B cell (primary cell): Measurements from ENCODE around the gene RNU5B-1. TPM values are rescaled to one million over a fixed set of nuclear protein-coding genes. Genes with fewer than 3 reads are reported as not detected.

Source experiments
- ATAC-seq: fragments of 200-7000 bp; cut with Tn5 transposase; one replicate; pipeline ENCODE4 v1.10.0; 2021; ENCODE audit warnings: low read depth, mild to moderate bottlenecking, moderate number of reproducible peaks, moderate library complexity
- CTCF ChIA-PET: fragments of 350-600 bp; sonication (Branson Sonifier 250); formaldehyde crosslinking; loops from one replicate; lab custom pipeline; 2021; ENCODE audit warnings: antibody characterized with exemption, inconsistent platforms; lab: Charles Lee
- POLR2A ChIA-PET: fragments of 350-600 bp; sonication (Branson Sonifier 250); formaldehyde crosslinking; loops from one replicate; lab custom pipeline; 2021; ENCODE audit warnings: antibody characterized with exemption; lab: Charles Lee
- DNase-seq: peaks from one replicate; pipeline ENCODE4 v3.0.0; 2013
- H2AFZ ChIP-seq: 2 replicates; pipeline ENCODE4 v1.6.1; 2012; ENCODE audit warnings: mild to moderate bottlenecking, low read depth, low read length; ENCODE audit not compliant: insufficient read depth, poor library complexity, severe bottlenecking
- H3K27ac ChIP-seq, 2 donors: 1 replicate in 1 of 2; 2 replicates in 1 of 2; pipeline ENCODE4 v1.5.1; 2012 to 2013; ENCODE audit warnings: low read length in 2 of 2, mild to moderate bottlenecking in 2 of 2, moderate library complexity in 1 of 2
- H3K27me3 ChIP-seq, 4 experiments: fragments of 200-600 bp in 1 of 4; sonication (generic) in 1 of 4; replicated peaks in 1 of 4; 1 replicate in 2 of 4; 2 replicates in 2 of 4; pipeline versions ENCODE4 v1.6.1 to v1.7.0; 2013 to 2016; ENCODE audit warnings: low read length in 3 of 4, mild to moderate bottlenecking in 2 of 4, mixed read lengths in 1 of 4, moderate library complexity in 1 of 4; ENCODE audit not compliant: insufficient read depth in 4 of 4, control insufficient read depth in 3 of 4; ENCODE audit errors: control extremely low read depth in 1 of 4
- H3K36me3 ChIP-seq, 2 experiments: replicated peaks in 1 of 2; 1 replicate in 1 of 2; 2 replicates in 1 of 2; pipeline versions ENCODE4 v1.6.1 to v1.7.1; 2013; ENCODE audit warnings: low read length in 1 of 2; ENCODE audit not compliant: insufficient read depth in 2 of 2, control insufficient read depth in 1 of 2; ENCODE audit errors: control extremely low read depth in 1 of 2, extremely low read depth in 1 of 2
- H3K4me1 ChIP-seq, 2 donors: fragments of 200-600 bp in 1 of 2; sonication (generic) in 1 of 2; 1 replicate in 1 of 2; 2 replicates in 1 of 2; pipeline versions ENCODE4 v1.5.1 to v1.6.1; 2013 to 2017; ENCODE audit warnings: low read length in 2 of 2; ENCODE audit not compliant: control insufficient read depth in 2 of 2, insufficient read depth in 2 of 2
- H3K4me2 ChIP-seq: replicated peaks from 2 replicates; pipeline ENCODE3; 2012; ENCODE audit warnings: mild to moderate bottlenecking, low read depth, low read length; ENCODE audit not compliant: poor library complexity, severe bottlenecking
- H3K4me3 ChIP-seq, 5 experiments: fragments of 200-600 bp in 1 of 5; sonication (generic) in 1 of 5; 1 replicate in 3 of 5; 2 replicates in 2 of 5; pipeline versions ENCODE4 v1.5.1 to v1.7.0; 2011 to 2016; ENCODE audit warnings: low read length in 4 of 5, mild to moderate bottlenecking in 4 of 5, low read depth in 2 of 5, control low read depth in 1 of 5, moderate library complexity in 1 of 5; ENCODE audit not compliant: insufficient read depth in 1 of 5; ENCODE audit errors: control extremely low read depth in 1 of 5, extremely low read depth in 1 of 5
- H3K79me2 ChIP-seq: fragments of 200-600 bp; sonication (generic); one replicate; pipeline ENCODE4 v1.6.0; 2016; ENCODE audit warnings: low read length; ENCODE audit not compliant: control insufficient read depth, insufficient read depth
- H3K9ac ChIP-seq: fragments of 200-600 bp; sonication (generic); 2 replicates; pipeline ENCODE4 v1.6.1; 2017; ENCODE audit warnings: mild to moderate bottlenecking, low read length, moderate library complexity
- H3K9me3 ChIP-seq, 3 donors: one replicate each; pipeline versions ENCODE4 v1.6.1 to v1.7.1; 2013; ENCODE audit warnings: low read length in 2 of 3; ENCODE audit not compliant: control insufficient read depth in 2 of 3, insufficient read depth in 1 of 3; ENCODE audit errors: control extremely low read depth in 1 of 3
- H4K20me1 ChIP-seq: 2 replicates; pipeline ENCODE4 v1.6.0; 2012; ENCODE audit warnings: mild to moderate bottlenecking, low read length; ENCODE audit not compliant: insufficient read depth, control insufficient read depth, poor library complexity, severe bottlenecking
- H3K27ac Mint-ChIP-seq: one replicate; pipeline ENCODE4 v1.8.0; 2021; ENCODE audit warnings: mixed read lengths
- H3K27me3 Mint-ChIP-seq: one replicate; pipeline ENCODE4 v1.8.0; 2021; ENCODE audit warnings: mixed read lengths
- H3K4me1 Mint-ChIP-seq: one replicate; pipeline ENCODE4 v1.8.0; 2021; ENCODE audit warnings: mixed read lengths
- H3K4me3 Mint-ChIP-seq: one replicate; pipeline ENCODE4 v1.8.0; 2021; ENCODE audit warnings: mixed read lengths
- H3K9me3 Mint-ChIP-seq: one replicate; pipeline ENCODE4 v1.8.0; 2022; ENCODE audit warnings: mixed read lengths; ENCODE audit not compliant: insufficient read depth
- CTCF ChIP-seq: fragments of 200-600 bp; IDR thresholded peaks from one replicate; pipeline ENCODE4 v1.8.0; 2022; ENCODE audit warnings: antibody characterized with exemption, mild to moderate bottlenecking
- EZH2 ChIP-seq: IDR thresholded peaks from 2 replicates; pipeline ENCODE4 v1.6.1; 2012; ENCODE audit warnings: borderline replicate concordance, low read depth, mild to moderate bottlenecking, moderate library complexity, low read length; ENCODE audit not compliant: insufficient read depth, poor library complexity, severe bottlenecking
- WGBS: methylation state at CpG from one replicate; pipeline ENCODE4 v1.1.5; 2013; ENCODE audit warnings: missing lambda C conversion rate; ENCODE audit not compliant: insufficient coverage; 5-methylcytosine and 5-hydroxymethylcytosine counted together
- intact Hi-C: fragments of 100-400 bp; cut with micrococcal nuclease; formaldehyde crosslinking; loops from one replicate; pipeline ENCODE4 v1.10.0; 2022
- polyA plus RNA-seq: library from polyadenylated mRNA; depleted of rRNA; stranded (reverse); fragments of >200 nt; gene quantifications from 2 replicates; pipeline ENCODE4 v1.2.3, GENCODE V29; 2012
- total RNA-seq, 2 donors: library from RNA; stranded (reverse); fragments of 120-200 nt in 1 of 2; gene quantifications; 1 replicate in 1 of 2; 2 replicates in 1 of 2; pipeline versions ENCODE4 v1.2.3 to v1.2.4, GENCODE V29; 2013 to 2022

RNU5B-1 gene
- total and polyA plus RNA-seq, 2 donors (not counting 1 experiment from before 2014, with no cell fraction given) = 21.7 TPM; not detected in 1

- H4K20me1 ChIP-seq = no peaks in the 10 kb centered on the region
- H3K27ac Mint-ChIP-seq = no peak overlapping the region
- H3K9me3 Mint-ChIP-seq = no peaks in the 10 kb centered on the region
- no peak overlapping the region for H3K4me3 ChIP-seq
- ChIA-PET POLR2A (no interaction called here), CTCF (no interaction called here)
- H2AFZ ChIP-seq = no peak overlapping the region
- H3K4me2 ChIP-seq = no peak overlapping the region
- ATAC-seq = no peak
- 93% methylated on average over 21 of the region's 24 CpGs for WGBS
- DNase-seq = no peak
- H3K36me3 ChIP-seq = no peaks in the 10 kb centered on the region
- no peaks in the 10 kb centered on the region for H3K27me3 Mint-ChIP-seq
- H3K9me3 ChIP-seq = peaks cover 0 to 15% (median 0%) of the 10 kb centered on the region in 3 donors
- no peaks in the 10 kb centered on the region for H3K79me2 ChIP-seq
- TF ChIP-seq CTCF = no peak
- TF ChIP-seq EZH2 = no peak
- no peak overlapping the region for H3K4me3 Mint-ChIP-seq
- no peak overlapping the region for H3K27ac ChIP-seq
- H3K9ac ChIP-seq = no peak overlapping the region
- H3K27me3 ChIP-seq = no peaks in the 10 kb centered on the region
- H3K4me1 Mint-ChIP-seq = peaks cover 37% of the 10 kb centered on the region
- intact Hi-C loops = loop anchor here (5.0 kb wide), 1 partner anchor 1205 kb away; the partner anchor contains the start of gene ZWILCH
- peaks cover 16 to 31% of the 10 kb centered on the region in 2 donors for H3K4me1 ChIP-seq
These were observed 2.4 kb upstream of the RNU5B-1 start for GRCh38 chr15:65302061-65302460.

- Mint-ChIP-seq H3K4me3 (peak overlapping the region; percentile 96), H3K27ac (peak overlapping the region; percentile 93), H3K9me3 (no peaks in the 10 kb centered on the region), H3K4me1 (peaks cover 28% of the 10 kb centered on the region), H3K27me3 (no peaks in the 10 kb centered on the region)
- Histone ChIP-seq H3K4me2 (peak overlapping the region; percentile 76), H3K4me1 (peaks cover 7 to 19% of the 10 kb centered on the region in 2 donors), H3K79me2 (no peaks in the 10 kb centered on the region), H3K9ac (peak overlapping the region; percentile 79), H2AFZ (peak overlapping the region; percentile 83), H3K27ac (peak overlapping the region; percentile 95 to 98), H3K27me3 (no peaks in the 10 kb centered on the region), H3K36me3 (no peaks in the 10 kb centered on the region), H3K9me3 (peaks cover 0 to 15% (median 0%) of the 10 kb centered on the region in 3 donors), H4K20me1 (no peaks in the 10 kb centered on the region), H3K4me3 (peak overlapping the region; percentile 56 to 83 (median 67))
- intact Hi-C loops = loop anchor here (1.0 to 5.0 kb wide), 7 partner anchors 8 to 1203 kb away; partner anchors contain the start of genes CLPX, PARP16, PDCD7 and RNU5A-1
- CTCF ChIA-PET = interaction anchor here (0.7 to 3.2 kb wide), 6 partner anchors 15 to 410 kb away, joined by 3 to 26 read pairs (median 5); partner anchors contain the start of genes CLPX and PARP16
- 5% methylated on average over 24 of the region's 24 CpGs for WGBS
- POLR2A ChIA-PET = interaction anchor here (0.6 to 2.1 kb wide), 9 partner anchors 9 to 409 kb away, joined by 3 to 25 read pairs (median 6); partner anchors contain the start of genes CLPX, PARP16 and SPG21
- no peak for TF ChIP-seq CTCF
- no peak for TF ChIP-seq EZH2
- DNase-seq (no peak), ATAC-seq (peak; percentile 1)
These were observed 643 bp upstream of the RNU5B-1 start for GRCh38 chr15:65303687-65304380.
